ENCODE data around the gene SHROOM1. TPM values are rescaled to one million over a fixed set of nuclear protein-coding genes. Genes with fewer than 3 reads are reported as not detected.

Gene SHROOM1
- total and polyA plus RNA-seq, 9 of the 15 experiments (the other 6 are each of a cell fraction or from before 2014, with no cell fraction given) = 0.44 to 26.5 (median 11.9) TPM

GRCh38 chr5:132790201-132790865 is 40.1 kb downstream of the SHROOM1 start (continued):
- no peak for TF ChIP-seq HINFP (tag; conservative IDR thresholded peaks at IDR 0.05; ENCODE audit: low read depth)
- no peak for TF ChIP-seq CEBPG (CRISPR knock-in tag; IDR thresholded peaks at IDR 0.05)
- TF ChIP-seq CEBPG (tag; conservative IDR thresholded peaks at IDR 0.05 in 1 of 2, IDR thresholded peaks at IDR 0.05 in 1 of 2) = no peak
- no peak for TF ChIP-seq ZNF717 (CRISPR knock-in tag; IDR thresholded peaks at IDR 0.05)
- TF ChIP-seq CHD1 (IDR thresholded peaks at IDR 0.05; ENCODE audit: low read length) = no peak
- no peak for TF ChIP-seq ZNF124 (CRISPR knock-in tag; IDR thresholded peaks at IDR 0.05)
- TF ChIP-seq NR4A1 (CRISPR knock-in tag; IDR thresholded peaks at IDR 0.05) = no peak
- TF ChIP-seq NR4A1 (tag; IDR thresholded peaks at IDR 0.05) = no peak
- peak in 1 of 2 experiments; percentile 37; a peak in 1 of 4 replicates for TF ChIP-seq TBL1XR1 (IDR thresholded peaks at IDR 0.05; ENCODE audit: low read length in 2 of 2)
- no peak for TF ChIP-seq ZNF57 (CRISPR knock-in tag; IDR thresholded peaks at IDR 0.05)
- no peak for TF ChIP-seq PRDM10 (IDR thresholded peaks at IDR 0.05; ENCODE audit: partially characterized antibody)
- TF ChIP-seq MTA1 (IDR thresholded peaks at IDR 0.05; ENCODE audit: borderline replicate concordance) = peak; percentile 84; the same call in 1 of the 2 replicates
- no peak for TF ChIP-seq SRSF1 (IDR thresholded peaks at IDR 0.05; ENCODE audit: low read depth, low read length)
- TF ChIP-seq E2F5 (CRISPR knock-in tag; IDR thresholded peaks at IDR 0.05) = no peak
- TF ChIP-seq ZBTB5 (IDR thresholded peaks at IDR 0.05) = no peak
- TF ChIP-seq ZFP91 (CRISPR knock-in tag; IDR thresholded peaks at IDR 0.05) = no peak

Measured in K562 (cell line).